Measurements from ENCODE around the gene NUDT1. TPM values are rescaled to one million over a fixed set of nuclear protein-coding genes. Genes with fewer than 3 reads are reported as not detected.
A peak's percentile ranks its signal among the peaks of the same experiment; 100 is the strongest.

NUDT1 gene
- total and polyA plus RNA-seq, 4 donors = 14.1 to 38.1 (median 33.2) TPM

- no peaks in the 10 kb centered on the region for H3K9me3 ChIP-seq (ENCODE audit: control insufficient read depth, insufficient read depth, low read length)
- peaks cover 29% of the 10 kb centered on the region for H3K4me1 ChIP-seq (ENCODE audit: control insufficient read depth, insufficient read depth, low read length)
- no peak overlapping the region for H3K4me3 ChIP-seq (ENCODE audit: low read depth, low read length)
- 99% methylated on average over 10 of the region's 11 CpGs for WGBS (ENCODE audit: insufficient coverage)
- H3K36me3 ChIP-seq (ENCODE audit: control insufficient read depth, insufficient read depth, low read length) = peaks cover 48% of the 10 kb centered on the region
- no peak overlapping the region for H3K27ac ChIP-seq (ENCODE audit: low read depth, low read length)
- H3K27me3 ChIP-seq (ENCODE audit: control insufficient read depth, insufficient read depth, low read length) = no peaks in the 10 kb centered on the region
- DNase-seq (ENCODE audit: low read depth in 4 of 6, low spot score in 6 of 6) = no peak
Measured at GRCh38 chr7:2204446-2204845, 37.6 kb upstream of the NUDT1 start.

DNA sequence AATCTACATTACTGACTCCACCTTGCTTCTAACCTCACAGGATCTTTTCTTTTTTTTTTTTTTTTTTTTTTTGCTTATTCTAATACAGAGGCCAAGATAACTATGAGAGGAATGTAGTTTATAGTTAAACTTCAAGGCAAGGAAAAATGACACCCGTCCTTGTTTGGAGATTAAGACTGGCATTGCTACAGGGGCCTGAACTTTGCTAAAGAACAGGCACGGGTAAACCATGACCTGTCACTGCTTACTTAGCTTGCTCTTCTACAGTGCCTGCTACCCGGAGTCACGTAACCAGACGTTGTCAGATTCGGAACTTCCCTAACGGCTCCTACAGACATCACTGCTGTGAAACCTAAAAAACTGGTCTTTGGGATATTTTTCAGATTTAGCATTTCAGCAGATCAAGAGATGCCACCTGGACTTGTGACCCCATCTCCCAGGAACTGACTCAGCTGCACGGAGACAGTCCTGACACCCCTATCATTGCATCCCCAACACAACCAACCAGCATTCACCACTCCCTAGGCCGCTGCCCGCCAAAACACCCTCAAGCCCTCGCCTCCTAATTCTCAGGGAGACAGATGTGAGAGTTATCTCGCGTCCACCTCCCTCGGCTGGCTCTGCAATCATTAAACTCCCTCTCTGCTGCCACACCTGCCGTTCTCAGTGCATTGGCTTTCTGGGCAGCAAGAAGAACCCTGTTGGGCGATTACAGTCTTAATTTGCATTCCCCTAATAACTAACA lies 36.8 kb upstream of the NUDT1 start:
- Histone ChIP-seq H3K4me3 (ENCODE audit: low read depth, low read length) (no peak overlapping the region), H3K27ac (ENCODE audit: low read depth, low read length) (no peak overlapping the region), H3K27me3 (ENCODE audit: control insufficient read depth, insufficient read depth, low read length) (no peaks in the 10 kb centered on the region), H3K36me3 (ENCODE audit: control insufficient read depth, insufficient read depth, low read length) (peaks cover 46% of the 10 kb centered on the region), H3K9me3 (ENCODE audit: control insufficient read depth, insufficient read depth, low read length) (no peaks in the 10 kb centered on the region), H3K4me1 (ENCODE audit: control insufficient read depth, insufficient read depth, low read length) (peaks cover 33% of the 10 kb centered on the region)
- no peak for DNase-seq (ENCODE audit: low read depth in 4 of 6, low spot score in 6 of 6)
- WGBS (ENCODE audit: insufficient coverage) = 91% methylated on average over 10 of the region's 16 CpGs

GRCh38 chr7:2208712-2209111 lies 33.3 kb upstream of the NUDT1 start:
- peaks cover 12% of the 10 kb centered on the region for H3K4me1 ChIP-seq (ENCODE audit: control insufficient read depth, insufficient read depth, low read length)
- no peak overlapping the region for H3K27ac ChIP-seq (ENCODE audit: low read depth, low read length)
- no peak for DNase-seq (ENCODE audit: low read depth in 4 of 6, low spot score in 6 of 6)
- H3K4me3 ChIP-seq (ENCODE audit: low read depth, low read length) = no peak overlapping the region
- H3K36me3 ChIP-seq (ENCODE audit: control insufficient read depth, insufficient read depth, low read length) = peaks cover 60% of the 10 kb centered on the region
- 80% methylated on average over 16 of the region's 16 CpGs for WGBS (ENCODE audit: insufficient coverage)
- H3K9me3 ChIP-seq (ENCODE audit: control insufficient read depth, insufficient read depth, low read length) = no peaks in the 10 kb centered on the region
- no peaks in the 10 kb centered on the region for H3K27me3 ChIP-seq (ENCODE audit: control insufficient read depth, insufficient read depth, low read length)

DNA sequence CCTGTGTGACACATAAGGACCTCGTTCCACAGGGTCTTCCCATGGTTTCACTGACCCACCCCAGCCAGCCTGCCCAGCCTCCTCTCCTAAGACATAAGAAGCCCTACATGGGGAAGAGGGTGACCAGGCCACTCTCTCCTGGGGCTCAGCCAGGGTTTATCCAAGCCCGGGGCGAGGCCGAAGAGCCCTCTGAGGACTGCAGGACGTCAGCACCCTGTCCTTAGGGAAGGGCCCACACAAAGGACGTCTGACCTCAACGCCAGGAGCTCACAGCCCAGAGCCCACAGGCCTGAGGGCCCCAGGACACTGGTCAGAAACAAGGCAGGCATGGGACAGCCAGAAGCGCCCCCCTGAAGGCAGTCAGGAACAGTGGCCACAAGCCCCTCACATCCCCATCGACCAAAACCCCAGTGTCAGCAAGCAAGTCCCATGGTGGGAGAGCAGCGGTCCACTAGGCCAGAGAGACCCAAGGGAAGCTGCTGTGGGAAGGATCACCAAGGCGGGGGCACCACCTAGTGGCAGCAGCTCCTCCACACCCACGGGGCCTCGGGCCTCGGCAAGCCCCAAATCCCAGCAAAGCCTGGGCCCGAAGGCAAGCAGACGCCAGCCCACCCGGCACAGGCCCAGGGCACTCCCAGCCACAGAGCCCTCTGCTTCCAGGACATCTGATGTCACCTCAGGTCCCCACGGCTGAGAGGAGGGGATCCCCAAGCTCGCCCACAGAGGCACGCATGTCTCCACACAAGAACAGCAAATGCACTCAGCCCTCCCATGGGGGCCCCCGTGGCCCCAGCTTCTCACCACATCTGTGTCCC lies 32.7 kb upstream of the NUDT1 start:
- Histone ChIP-seq H3K36me3 (ENCODE audit: control insufficient read depth, insufficient read depth, low read length) (peaks cover 67% of the 10 kb centered on the region), H3K27me3 (ENCODE audit: control insufficient read depth, insufficient read depth, low read length) (no peaks in the 10 kb centered on the region), H3K9me3 (ENCODE audit: control insufficient read depth, insufficient read depth, low read length) (no peaks in the 10 kb centered on the region), H3K27ac (ENCODE audit: low read depth, low read length) (no peak overlapping the region), H3K4me1 (ENCODE audit: control insufficient read depth, insufficient read depth, low read length) (peaks cover 8% of the 10 kb centered on the region), H3K4me3 (ENCODE audit: low read depth, low read length) (no peak overlapping the region)
- WGBS (ENCODE audit: insufficient coverage) = 48% methylated on average over 20 of the region's 21 CpGs
- peak in 4 of 6 donors; percentile 58 to 90 (median 78) for DNase-seq (ENCODE audit: low read depth in 4 of 6, low spot score in 6 of 6)

DNA sequence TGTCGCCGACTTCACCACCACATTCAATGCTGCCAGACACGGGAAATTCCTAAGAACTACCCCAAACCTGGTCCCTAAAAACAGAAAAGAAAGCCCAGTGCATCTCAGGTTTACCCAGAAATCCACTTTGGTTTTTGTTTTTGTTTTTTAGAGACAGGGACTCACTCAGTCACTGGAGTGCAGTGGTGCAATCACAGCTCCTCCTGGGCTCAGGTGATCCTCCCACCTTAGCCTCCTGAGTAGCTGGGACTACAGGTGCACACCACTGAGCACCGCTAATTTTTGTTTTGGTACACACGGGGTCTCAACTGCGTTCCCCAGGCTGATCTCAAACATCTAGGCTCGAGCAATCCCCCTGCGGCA lies 32.1 kb upstream of the NUDT1 start:
- H3K27ac ChIP-seq (ENCODE audit: low read depth, low read length) = no peak overlapping the region
- peaks cover 73% of the 10 kb centered on the region for H3K36me3 ChIP-seq (ENCODE audit: control insufficient read depth, insufficient read depth, low read length)
- H3K4me1 ChIP-seq (ENCODE audit: control insufficient read depth, insufficient read depth, low read length) = peaks cover 8% of the 10 kb centered on the region
- WGBS (ENCODE audit: insufficient coverage) = 90% methylated on average over 8 of the region's 8 CpGs
- no peak for DNase-seq (ENCODE audit: low read depth in 4 of 6, low spot score in 6 of 6)
- H3K27me3 ChIP-seq (ENCODE audit: control insufficient read depth, insufficient read depth, low read length) = no peaks in the 10 kb centered on the region
- no peaks in the 10 kb centered on the region for H3K9me3 ChIP-seq (ENCODE audit: control insufficient read depth, insufficient read depth, low read length)
- no peak overlapping the region for H3K4me3 ChIP-seq (ENCODE audit: low read depth, low read length)

DNA sequence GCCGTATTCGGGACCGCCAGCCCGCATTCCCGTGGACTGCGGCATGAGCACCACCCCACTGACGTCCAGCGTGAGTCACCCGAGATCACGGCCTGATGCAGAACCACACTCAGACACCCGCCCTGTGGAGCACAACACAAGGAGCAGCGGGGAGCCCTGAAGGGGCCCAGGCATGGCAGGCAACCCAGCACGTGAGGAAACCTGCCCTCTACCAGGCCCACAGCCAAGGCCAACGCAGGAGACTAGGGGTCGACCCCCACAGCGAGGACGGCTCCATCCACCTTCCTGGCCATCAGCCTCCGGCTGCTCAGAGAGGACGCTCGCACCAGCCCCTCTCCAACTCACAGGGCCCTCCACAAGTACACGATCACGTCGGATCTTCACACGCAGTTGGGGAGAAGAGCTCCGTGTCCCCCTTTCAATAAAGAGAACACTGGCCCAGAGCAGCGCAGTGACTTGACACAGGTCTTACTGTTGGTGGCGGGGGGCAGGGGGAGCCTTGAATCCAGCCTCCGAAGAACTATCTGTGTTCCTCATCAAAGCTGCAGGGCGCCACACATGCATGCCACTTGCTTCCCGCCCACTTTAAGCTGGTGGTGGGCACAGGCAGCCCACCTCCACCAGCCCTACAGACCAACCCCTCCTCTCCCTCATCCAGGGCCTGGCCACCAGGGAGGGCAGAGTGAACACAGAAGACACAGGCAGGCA lies 31.3 kb upstream of the NUDT1 start:
- no peak overlapping the region for H3K27ac ChIP-seq (ENCODE audit: low read depth, low read length)
- H3K9me3 ChIP-seq (ENCODE audit: control insufficient read depth, insufficient read depth, low read length) = no peaks in the 10 kb centered on the region
- no peak overlapping the region for H3K4me3 ChIP-seq (ENCODE audit: low read depth, low read length)
- no peak for DNase-seq (ENCODE audit: low read depth in 4 of 6, low spot score in 6 of 6)
- no peaks in the 10 kb centered on the region for H3K27me3 ChIP-seq (ENCODE audit: control insufficient read depth, insufficient read depth, low read length)
- peaks cover 8% of the 10 kb centered on the region for H3K4me1 ChIP-seq (ENCODE audit: control insufficient read depth, insufficient read depth, low read length)
- 90% methylated on average over 23 of the region's 30 CpGs for WGBS (ENCODE audit: insufficient coverage)
- H3K36me3 ChIP-seq (ENCODE audit: control insufficient read depth, insufficient read depth, low read length) = peaks cover 78% of the 10 kb centered on the region

- DNase-seq (ENCODE audit: low read depth in 4 of 6, low spot score in 6 of 6) = no peak
- H3K9me3 ChIP-seq (ENCODE audit: control insufficient read depth, insufficient read depth, low read length) = no peaks in the 10 kb centered on the region
- no peaks in the 10 kb centered on the region for H3K27me3 ChIP-seq (ENCODE audit: control insufficient read depth, insufficient read depth, low read length)
- H3K27ac ChIP-seq (ENCODE audit: low read depth, low read length) = no peak overlapping the region
- H3K4me3 ChIP-seq (ENCODE audit: low read depth, low read length) = no peak overlapping the region
- WGBS (ENCODE audit: insufficient coverage) = 75% methylated on average over 15 of the region's 15 CpGs
- H3K4me1 ChIP-seq (ENCODE audit: control insufficient read depth, insufficient read depth, low read length) = peaks cover 8% of the 10 kb centered on the region
- H3K36me3 ChIP-seq (ENCODE audit: control insufficient read depth, insufficient read depth, low read length) = peaks cover 84% of the 10 kb centered on the region
Measured at GRCh38 chr7:2211259-2211880, 30.7 kb upstream of the NUDT1 start.

DNA sequence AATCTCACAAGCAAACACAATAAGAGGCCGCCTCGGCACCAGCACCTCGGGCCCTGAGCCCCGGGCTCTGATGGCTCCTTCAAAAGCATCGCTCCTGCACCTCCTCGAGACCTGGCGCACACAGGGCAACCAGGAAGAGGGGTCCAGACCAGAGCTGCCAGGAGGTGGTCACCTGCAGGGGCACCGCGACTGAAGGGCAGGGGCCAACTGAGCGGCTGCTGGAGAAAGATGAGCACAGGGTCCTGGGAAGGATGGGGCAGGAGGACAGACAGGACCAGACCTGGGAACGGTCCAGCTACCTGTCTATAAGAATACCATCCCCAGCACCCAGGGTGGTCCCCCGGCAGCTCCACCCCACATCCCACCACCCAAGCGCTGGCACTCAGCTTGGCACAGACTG lies 30.1 kb upstream of the NUDT1 start:
- Histone ChIP-seq H3K27me3 (ENCODE audit: control insufficient read depth, insufficient read depth, low read length) (no peaks in the 10 kb centered on the region), H3K9me3 (ENCODE audit: control insufficient read depth, insufficient read depth, low read length) (no peaks in the 10 kb centered on the region), H3K36me3 (ENCODE audit: control insufficient read depth, insufficient read depth, low read length) (peaks cover 90% of the 10 kb centered on the region), H3K4me1 (ENCODE audit: control insufficient read depth, insufficient read depth, low read length) (peaks cover 8% of the 10 kb centered on the region), H3K4me3 (ENCODE audit: low read depth, low read length) (no peak overlapping the region), H3K27ac (ENCODE audit: low read depth, low read length) (no peak overlapping the region)
- WGBS (ENCODE audit: insufficient coverage) = 84% methylated on average over 11 of the region's 13 CpGs
- no peak for DNase-seq (ENCODE audit: low read depth in 4 of 6, low spot score in 6 of 6)

- peaks cover 8% of the 10 kb centered on the region for H3K4me1 ChIP-seq (ENCODE audit: control insufficient read depth, insufficient read depth, low read length)
- no peak overlapping the region for H3K4me3 ChIP-seq (ENCODE audit: low read depth, low read length)
- no peak overlapping the region for H3K27ac ChIP-seq (ENCODE audit: low read depth, low read length)
- no peak for DNase-seq (ENCODE audit: low read depth in 4 of 6, low spot score in 6 of 6)
- 99% methylated on average over 10 of the region's 10 CpGs for WGBS (ENCODE audit: insufficient coverage)
- no peaks in the 10 kb centered on the region for H3K9me3 ChIP-seq (ENCODE audit: control insufficient read depth, insufficient read depth, low read length)
- H3K27me3 ChIP-seq (ENCODE audit: control insufficient read depth, insufficient read depth, low read length) = no peaks in the 10 kb centered on the region
- peaks cover 93% of the 10 kb centered on the region for H3K36me3 ChIP-seq (ENCODE audit: control insufficient read depth, insufficient read depth, low read length)
Measured at GRCh38 chr7:2212906-2213305, 29.1 kb upstream of the NUDT1 start.
